ENCODE measurements around the gene METRN. TPM values are rescaled to one million over a fixed set of nuclear protein-coding genes. Genes with fewer than 3 reads are reported as not detected.

METRN gene
- total and polyA plus RNA-seq, 2 of the 4 experiments (the other 2 are of a cell fraction): 6.1 to 48.2 TPM

DNA sequence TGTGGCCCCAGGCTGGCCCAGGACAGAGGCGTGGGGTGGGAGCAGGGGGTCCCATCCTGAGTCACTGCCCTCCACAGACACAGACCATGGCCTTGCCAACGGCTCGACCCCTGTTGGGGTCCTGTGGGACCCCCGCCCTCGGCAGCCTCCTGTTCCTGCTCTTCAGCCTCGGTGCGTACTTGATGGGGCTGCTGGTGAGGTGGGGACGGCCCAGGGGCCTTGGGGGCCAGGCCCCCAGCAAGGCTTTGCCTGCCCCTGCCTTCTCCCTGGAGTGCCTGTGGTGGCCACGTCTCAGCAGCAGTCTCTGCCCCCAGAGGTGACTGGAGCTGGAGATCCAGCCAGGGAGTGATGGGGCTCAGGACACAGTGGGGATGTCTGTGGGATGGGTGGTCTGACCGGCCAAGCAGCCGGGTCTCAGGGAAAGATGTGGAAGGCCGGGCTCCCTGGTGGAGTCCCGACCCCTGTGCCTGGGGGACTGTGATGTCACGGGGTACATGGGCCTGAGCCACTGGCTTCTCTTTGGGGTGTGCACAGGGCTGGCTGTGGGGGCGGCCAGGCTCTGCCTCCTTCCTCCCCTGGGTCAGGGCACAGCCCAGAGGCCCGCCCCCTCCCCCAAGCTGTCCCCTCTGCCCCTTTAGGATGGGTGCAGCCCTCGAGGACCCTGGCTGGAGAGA lies 47.8 kb downstream of the METRN start:
- DNase-seq: no peak
- ChIA-PET CTCF (no interaction called here), POLR2A (ENCODE audit: unreplicated experiment) (no interaction called here)
- no peak overlapping the region for H3K14ac ChIP-seq (replicated peaks; ENCODE audit: low read depth, low read length)
- H3K4me1 ChIP-seq (ENCODE audit: control insufficient read depth, insufficient read depth, low read length): no peaks in the 10 kb centered on the region
- no peaks in the 10 kb centered on the region for H3K79me1 ChIP-seq (ENCODE audit: low read depth in 1 of 2, low read length in 2 of 2)
- no peak overlapping the region for H2AFZ ChIP-seq (replicated peaks; ENCODE audit: low read length, poor library complexity)
- H4K5ac ChIP-seq (ENCODE audit: low read depth, low read length): no peak overlapping the region
- H3K4me2 ChIP-seq (ENCODE audit: low read depth, low read length): no peak overlapping the region
- dilution Hi-C loops (cut with HindIII; ENCODE audit: low sequenced_read_pairs, unreplicated experiment) (no loop called here), in situ Hi-C loops (cut with MboI; ENCODE audit: low sequenced_read_pairs) (no loop called here), intact Hi-C loops (cut with micrococcal nuclease) (no loop called here)
- H2BK20ac ChIP-seq (ENCODE audit: low read depth, low read length): no peak overlapping the region
- H3K4me3 ChIP-seq (ENCODE audit: insufficient read depth, low read depth, low read length): no peak overlapping the region
- H4K20me1 ChIP-seq (ENCODE audit: insufficient read depth, low read length): no peaks in the 10 kb centered on the region
- no peak overlapping the region for H3K4ac ChIP-seq (ENCODE audit: low read depth, low read length)
- no peak overlapping the region for H3K23ac ChIP-seq (ENCODE audit: low read depth, low read length)
- no peak overlapping the region for H2AK9ac ChIP-seq (replicated peaks; ENCODE audit: low read depth, low read length, poor library complexity)
- no peak overlapping the region for H3K56ac ChIP-seq (ENCODE audit: extremely low read depth, insufficient read depth, low read length)
- no peak overlapping the region for H2BK120ac ChIP-seq (ENCODE audit: low read depth, low read length)
- no peak overlapping the region for H4K91ac ChIP-seq (ENCODE audit: insufficient read depth, low read depth, low read length)
- no peak overlapping the region for H3K27ac ChIP-seq (ENCODE audit: insufficient read depth, low read length)
- TF ChIP-seq, protein P1, sequence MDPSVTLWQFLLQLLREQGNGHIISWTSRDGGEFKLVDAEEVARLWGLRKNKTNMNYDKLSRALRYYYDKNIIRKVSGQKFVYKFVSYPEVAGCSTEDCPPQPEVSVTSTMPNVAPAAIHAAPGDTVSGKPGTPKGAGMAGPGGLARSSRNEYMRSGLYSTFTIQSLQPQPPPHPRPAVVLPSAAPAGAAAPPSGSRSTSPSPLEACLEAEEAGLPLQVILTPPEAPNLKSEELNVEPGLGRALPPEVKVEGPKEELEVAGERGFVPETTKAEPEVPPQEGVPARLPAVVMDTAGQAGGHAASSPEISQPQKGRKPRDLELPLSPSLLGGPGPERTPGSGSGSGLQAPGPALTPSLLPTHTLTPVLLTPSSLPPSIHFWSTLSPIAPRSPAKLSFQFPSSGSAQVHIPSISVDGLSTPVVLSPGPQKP (IDR thresholded peaks at IDR 0.05; ENCODE audit: borderline replicate concordance, low read depth, low read length): no peak
- no peak for TF ChIP-seq RCOR1 (IDR thresholded peaks at IDR 0.05; ENCODE audit: insufficient replicate concordance, low read length)
- no peak for TF ChIP-seq CHD1 (IDR thresholded peaks at IDR 0.05; ENCODE audit: low read depth, low read length)
- no peak for TF ChIP-seq RFX5 (IDR thresholded peaks at IDR 0.05; ENCODE audit: low read depth, low read length)
- no peak for TF ChIP-seq CEBPB (IDR thresholded peaks at IDR 0.05; ENCODE audit: low read depth, low read length)
- no peak for TF ChIP-seq MAFK (IDR thresholded peaks at IDR 0.05; ENCODE audit: low read depth, low read length)
- no peak for TF ChIP-seq SMC3 (IDR thresholded peaks at IDR 0.05; ENCODE audit: low read depth, low read length)
- no peak for TF ChIP-seq USF2 (IDR thresholded peaks at IDR 0.05; ENCODE audit: low read depth, low read length)
- TF ChIP-seq FOS (IDR thresholded peaks at IDR 0.05; ENCODE audit: low read depth, low read length): no peak
- no peak for TF ChIP-seq MAZ (IDR thresholded peaks at IDR 0.05; ENCODE audit: borderline replicate concordance, low read depth, low read length)
- TF ChIP-seq NFE2L2 (IDR thresholded peaks at IDR 0.05; ENCODE audit: low read depth, low read length): no peak
- H3K36me3 ChIP-seq (ENCODE audit: control insufficient read depth, insufficient read depth, low read length): no peaks in the 10 kb centered on the region
- H2AK5ac ChIP-seq (ENCODE audit: low read depth, low read length): no peak overlapping the region
- no CpG with 5 or more reads among the region's 17 CpGs for WGBS, 2 experiments (ENCODE audit: extremely low coverage in 2 of 2, insufficient read length in 1 of 2)
- no peak overlapping the region for H3K9ac ChIP-seq (ENCODE audit: low read depth, low read length)
- no peak overlapping the region for H4K8ac ChIP-seq (ENCODE audit: low read depth in 2 of 2, low read length in 2 of 2)
- ATAC-seq (ENCODE audit: low read depth): no peak
- no peak overlapping the region for H2BK15ac ChIP-seq (ENCODE audit: low read depth, low read length)
- H3K9me3 ChIP-seq (ENCODE audit: control insufficient read depth, insufficient read depth, low read length): no peaks in the 10 kb centered on the region
- H3K27me3 ChIP-seq (ENCODE audit: control insufficient read depth, insufficient read depth, low read length): peaks cover 4% of the 10 kb centered on the region; the same call in 1 of the 2 replicates
- no peak overlapping the region for H3K18ac ChIP-seq (ENCODE audit: low read depth, low read length)
- no peaks in the 10 kb centered on the region for H3K9me1 ChIP-seq (ENCODE audit: insufficient read depth, low read length)
- BruUV-seq (replicated peaks): no TSS peak
- H2BK5ac ChIP-seq (ENCODE audit: low read depth, low read length, poor library complexity, severe bottlenecking): no peak overlapping the region
